Endothelial cell (in vitro differentiated cells): ENCODE data around the gene SZRD1. TPM values are rescaled to one million over a fixed set of nuclear protein-coding genes. Genes with fewer than 3 reads are reported as not detected.

Experiments used
- DNase-seq: peaks from one replicate; pipeline ENCODE4 v3.0.0; 2021; ENCODE audit warnings: low spot score
- H3K27ac Mint-ChIP-seq: one replicate; pipeline ENCODE4 v1.8.0; 2021; ENCODE audit warnings: mixed read lengths, inconsistent platforms; ENCODE audit not compliant: unreplicated experiment
- H3K27me3 Mint-ChIP-seq: one replicate; pipeline ENCODE4 v1.8.0; 2021; ENCODE audit warnings: mild to moderate bottlenecking, moderate library complexity, mixed read lengths, inconsistent platforms; ENCODE audit not compliant: unreplicated experiment
- H3K36me3 Mint-ChIP-seq: one replicate; pipeline ENCODE4 v1.8.0; 2021; ENCODE audit warnings: mild to moderate bottlenecking, low read depth, mixed read lengths, inconsistent platforms; ENCODE audit not compliant: unreplicated experiment
- H3K4me1 Mint-ChIP-seq: one replicate; pipeline ENCODE4 v1.8.0; 2021; ENCODE audit warnings: mild to moderate bottlenecking, mixed read lengths, inconsistent platforms; ENCODE audit not compliant: unreplicated experiment
- H3K4me3 Mint-ChIP-seq: one replicate; pipeline ENCODE4 v1.8.0; 2021; ENCODE audit warnings: mild to moderate bottlenecking, mixed read lengths, inconsistent platforms; ENCODE audit not compliant: unreplicated experiment
- H3K9me3 Mint-ChIP-seq: one replicate; pipeline ENCODE4 v1.8.0; 2021; ENCODE audit warnings: mixed read lengths, inconsistent platforms; ENCODE audit not compliant: unreplicated experiment
- CTCF ChIP-seq: fragments of 200-600 bp; sonication (generic); IDR thresholded peaks from one replicate; pipeline ENCODE4 v1.5.0; 2021; ENCODE audit warnings: antibody characterized with exemption; ENCODE audit not compliant: unreplicated experiment
- total RNA-seq: library from RNA; stranded (reverse); fragmentation: NEBNext Ultra II Directional; extraction: Animal tissue kit (Norgen Biotek cat#: 25700); gene quantifications from one replicate; pipeline ENCODE4 v1.2.1, GENCODE V29; 2021; ENCODE audit not compliant: unreplicated experiment

Gene SZRD1
- total RNA-seq, 1 donor from 2014 or later, result 127 TPM

GRCh38 chr1:16374266-16374665, 7.2 kb downstream of the SZRD1 start:
- Mint-ChIP-seq H3K36me3 (peaks cover 6% of the 10 kb centered on the region), H3K4me3 (no peak overlapping the region), H3K9me3 (no peaks in the 10 kb centered on the region), H3K4me1 (peaks cover 26% of the 10 kb centered on the region), H3K27me3 (peaks cover 6% of the 10 kb centered on the region), H3K27ac (peak overlapping the region; percentile 36)
- no peak for DNase-seq
- no peak for TF ChIP-seq CTCF

- Mint-ChIP-seq H3K9me3 (no peaks in the 10 kb centered on the region), H3K4me3 (no peak overlapping the region), H3K36me3 (peaks cover 6% of the 10 kb centered on the region), H3K27me3 (peaks cover 6% of the 10 kb centered on the region), H3K4me1 (peaks cover 24% of the 10 kb centered on the region), H3K27ac (peak overlapping the region; percentile 50)
- TF ChIP-seq CTCF, result no peak
- DNase-seq, result no peak
These were observed 8.7 kb downstream of the SZRD1 start for GRCh38 chr1:16375521-16376340.

- Mint-ChIP-seq H3K9me3 (no peaks in the 10 kb centered on the region), H3K4me1 (peaks cover 18% of the 10 kb centered on the region), H3K4me3 (no peak overlapping the region), H3K27ac (peak overlapping the region; percentile 66), H3K27me3 (peaks cover 6% of the 10 kb centered on the region), H3K36me3 (peaks cover 9% of the 10 kb centered on the region)
- no peak for DNase-seq
- no peak for TF ChIP-seq CTCF
These were observed 9.9 kb downstream of the SZRD1 start for GRCh38 chr1:16376971-16377370.

GRCh38 chr1:16378443-16378842, 11.4 kb downstream of the SZRD1 start:
- Mint-ChIP-seq H3K9me3 (no peaks in the 10 kb centered on the region), H3K4me1 (peaks cover 13% of the 10 kb centered on the region), H3K27me3 (peaks cover 6% of the 10 kb centered on the region), H3K27ac (no peak overlapping the region), H3K36me3 (peaks cover 3% of the 10 kb centered on the region), H3K4me3 (no peak overlapping the region)
- DNase-seq, result no peak
- no peak for TF ChIP-seq CTCF

GRCh38 chr1:16380868-16381267, 13.8 kb downstream of the SZRD1 start:
- no peak for TF ChIP-seq CTCF

More at GRCh38 chr1:16380868-16381267, 13.8 kb downstream of the SZRD1 start:
- H3K36me3 Mint-ChIP-seq, result peaks cover 7% of the 10 kb centered on the region
- no peaks in the 10 kb centered on the region for H3K9me3 Mint-ChIP-seq
- peaks cover 23% of the 10 kb centered on the region for H3K4me1 Mint-ChIP-seq
- H3K27ac Mint-ChIP-seq, result no peak overlapping the region
- peaks cover 5% of the 10 kb centered on the region for H3K27me3 Mint-ChIP-seq
- no peak overlapping the region for H3K4me3 Mint-ChIP-seq
- no peak for DNase-seq
